Left lobe of liver (tissue), 2 donors: Measurements from ENCODE around the gene AMELY. TPM values are rescaled to one million over a fixed set of nuclear protein-coding genes. Genes with fewer than 3 reads are reported as not detected.
"Not testable (repeated sequence)": the region's sequence is repeated elsewhere in the genome, so short reads cannot be mapped to it uniquely, and the experiment has no call there.

Experiments used
- ATAC-seq: fragments of 200-7000 bp; cut with Tn5 transposase; one replicate; pipeline ENCODE4 v1.9.1; 2020; ENCODE audit warnings: mild to moderate bottlenecking, moderate library complexity
- DNase-seq: peaks from one replicate; pipeline ENCODE4 v3.0.0-alpha.2; 2020; ENCODE audit warnings: low spot score
- total RNA-seq: library from RNA; stranded (reverse); gene quantifications from one replicate; pipeline ENCODE4 v1.2.1, GENCODE V29; 2021
- donor health status: DM: no; HTN: no; CAD: no; lungs with moderate emphysema.
- donor health status: DM: no; HTN: yes; CAD: no.

Gene AMELY, protein sequence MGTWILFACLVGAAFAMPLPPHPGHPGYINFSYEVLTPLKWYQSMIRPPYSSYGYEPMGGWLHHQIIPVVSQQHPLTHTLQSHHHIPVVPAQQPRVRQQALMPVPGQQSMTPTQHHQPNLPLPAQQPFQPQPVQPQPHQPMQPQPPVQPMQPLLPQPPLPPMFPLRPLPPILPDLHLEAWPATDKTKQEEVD
- not detected for total RNA-seq

DNA sequence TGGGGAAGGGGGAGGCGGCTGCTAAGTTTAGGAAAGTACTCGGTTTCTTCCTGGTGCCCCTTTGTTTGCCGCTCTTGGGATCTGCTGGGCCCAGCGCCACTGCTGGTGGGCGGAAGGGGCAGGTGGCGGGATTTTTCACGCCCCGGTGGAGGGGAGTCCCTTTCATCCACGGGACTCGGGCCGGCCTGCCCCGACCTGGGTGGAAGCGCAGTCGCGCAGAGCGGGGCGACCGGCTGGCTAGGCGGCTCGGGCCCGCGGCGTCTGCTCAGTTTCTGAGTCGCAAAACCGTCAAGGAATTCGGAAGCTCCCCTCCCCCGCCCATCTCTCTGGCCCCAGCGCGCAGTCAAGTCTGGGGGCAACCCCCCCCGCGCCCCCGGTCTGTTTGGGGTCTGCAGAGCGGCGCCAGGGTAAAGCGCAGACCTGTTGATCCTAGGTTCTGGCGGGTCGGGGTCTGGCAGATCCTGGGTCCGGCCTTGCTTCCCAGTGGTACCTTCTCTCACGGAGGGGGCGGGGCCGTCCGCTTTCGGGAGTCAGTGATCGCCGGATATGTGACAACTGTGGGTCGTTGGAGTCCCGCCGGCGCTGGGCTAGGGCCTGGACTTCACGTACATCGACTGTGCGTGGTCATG is at the start of gene AMELY:
AMELY (minus strand) TSS at position 500 of the 629 bp plus-strand sequence. CDS start 39,144 bp downstream, outside the sequence.
- DNase-seq (peak; percentile 48), ATAC-seq (peak; percentile 38)

DNA sequence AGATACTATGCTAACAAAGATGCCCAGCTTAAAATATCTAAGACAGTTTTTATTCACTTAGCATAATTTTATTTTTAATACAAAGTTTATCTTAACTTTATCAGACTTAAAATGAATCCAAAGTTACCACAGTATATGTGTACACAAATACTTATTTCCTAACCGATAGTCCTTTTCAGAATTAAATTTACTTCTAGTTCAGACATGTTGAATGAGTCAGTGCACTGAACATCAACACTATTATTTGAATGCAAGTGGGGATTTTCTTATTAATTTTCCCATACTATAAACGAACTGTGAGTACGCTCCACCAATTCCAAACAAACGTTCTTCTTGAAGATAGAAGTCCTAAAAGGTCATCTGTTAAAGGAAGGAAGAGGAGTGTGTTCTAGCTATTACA is 38.4 kb upstream of the AMELY start:
- DNase-seq (no peak), ATAC-seq (no peak)

DNA sequence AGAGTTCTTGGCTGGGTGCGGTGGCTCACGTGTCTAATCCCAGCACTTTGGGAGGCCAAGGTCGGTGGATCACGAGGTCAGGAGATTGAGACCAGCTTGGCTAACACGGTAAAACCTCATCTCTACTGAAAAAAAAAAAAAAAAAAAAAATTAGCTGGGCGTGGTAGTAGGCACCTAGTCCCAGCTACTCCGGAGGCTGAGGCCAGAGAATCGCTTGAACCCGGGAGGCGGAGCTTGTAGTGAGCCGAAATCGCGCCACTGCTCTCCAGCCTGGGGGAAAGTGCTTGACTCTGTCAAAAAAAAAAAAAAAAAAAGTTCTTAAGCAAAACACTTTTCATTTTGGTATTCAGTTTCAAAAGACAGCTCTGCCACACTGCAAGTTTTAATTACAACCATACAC is 36.8 kb upstream of the AMELY start:
- peak; percentile 46 for DNase-seq
- ATAC-seq: peak; percentile 74

DNA sequence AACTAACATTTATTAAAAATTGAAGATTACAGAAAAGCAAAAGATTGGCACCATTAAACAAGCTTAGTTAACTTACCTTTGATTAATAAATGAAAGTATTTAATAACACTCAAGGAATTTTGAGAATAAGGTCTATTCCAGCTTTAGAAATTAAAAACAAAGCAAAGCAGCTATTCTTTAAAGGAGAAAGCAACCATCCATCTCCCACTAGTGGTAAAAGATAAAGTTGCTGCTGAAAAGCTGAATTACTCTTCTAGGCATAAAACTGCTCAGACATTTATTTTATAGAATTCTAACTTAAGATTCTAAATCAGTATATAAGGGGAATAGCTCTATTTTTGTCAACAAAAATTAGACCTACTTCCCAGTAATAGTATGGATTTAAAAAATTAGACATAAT is 36.1 kb upstream of the AMELY start:
- peak; percentile 57 for ATAC-seq
- DNase-seq: no peak

DNA sequence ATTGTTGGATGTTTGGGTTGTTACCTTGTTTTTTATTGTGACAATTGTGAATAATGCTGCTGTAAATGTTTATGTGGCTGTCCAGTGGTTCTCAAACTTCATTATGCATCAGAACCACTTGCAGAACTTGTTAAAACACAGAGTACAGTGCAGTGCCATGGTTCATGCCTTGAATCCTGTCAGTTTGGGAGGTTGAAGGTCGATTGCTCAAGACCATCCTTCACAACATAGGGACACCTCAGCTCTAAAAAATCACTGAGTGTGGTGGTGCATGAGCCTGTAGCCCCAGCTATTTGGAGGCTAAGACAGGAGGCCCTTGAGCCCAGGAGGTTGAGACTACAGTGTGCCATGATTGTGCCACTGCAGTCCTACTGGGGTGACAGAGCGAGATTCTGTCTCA is 23.9 kb upstream of the AMELY start:
- DNase-seq (no peak), ATAC-seq (peak; percentile 63)

DNA sequence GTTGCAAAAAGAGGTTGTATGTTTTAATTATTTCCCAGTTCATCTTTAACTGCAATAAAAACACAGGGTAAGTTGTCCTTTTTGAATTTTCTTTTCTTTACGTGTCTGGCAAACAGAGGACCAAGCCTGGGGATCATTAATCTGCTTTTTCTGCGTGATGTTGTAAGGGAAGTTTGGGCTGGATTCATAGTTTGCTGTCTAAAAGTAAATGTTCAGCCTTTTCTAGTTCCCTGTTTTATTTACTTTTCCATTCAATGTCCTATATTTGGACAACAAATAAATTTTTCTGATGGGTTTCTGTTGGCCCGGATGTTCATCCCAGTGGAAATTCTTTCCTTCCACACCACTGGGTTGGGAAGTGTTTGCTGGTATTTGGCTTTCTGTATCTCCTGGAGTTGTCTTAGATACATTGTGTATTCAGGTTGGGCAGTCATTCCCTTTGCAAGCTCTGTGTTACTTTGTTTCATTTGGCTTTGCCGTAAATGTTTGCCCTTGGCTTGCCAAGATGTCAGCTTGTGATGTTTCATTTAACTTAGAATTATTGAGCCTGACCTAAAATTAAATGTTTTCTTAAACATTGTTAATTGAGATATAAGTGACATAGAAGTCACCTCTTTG is 20.3 kb upstream of the AMELY start:
- ATAC-seq: peak; percentile 54
- no peak for DNase-seq

DNA sequence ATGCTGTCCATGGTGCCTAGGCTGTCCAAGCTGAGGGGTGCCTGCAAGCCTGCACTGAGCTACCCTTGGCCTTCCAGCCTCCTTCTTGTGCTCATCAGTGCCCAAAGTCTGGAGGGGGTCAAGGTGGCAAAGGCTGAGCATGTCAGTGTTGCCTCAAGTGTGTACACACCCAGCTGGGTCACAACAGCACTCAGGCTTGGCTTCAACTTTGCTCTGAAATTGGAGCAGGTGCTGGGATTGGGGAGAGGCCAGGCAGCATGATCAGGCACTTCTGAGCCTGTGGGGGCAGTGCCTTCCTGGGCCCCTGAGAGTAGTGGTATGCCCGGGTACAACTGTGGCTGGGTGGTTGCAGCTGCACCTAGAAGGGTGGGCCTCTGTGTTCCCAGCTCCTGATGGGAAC is 17.7 kb upstream of the AMELY start:
- DNase-seq: peak; percentile 53
- ATAC-seq: peak; percentile 72

DNA sequence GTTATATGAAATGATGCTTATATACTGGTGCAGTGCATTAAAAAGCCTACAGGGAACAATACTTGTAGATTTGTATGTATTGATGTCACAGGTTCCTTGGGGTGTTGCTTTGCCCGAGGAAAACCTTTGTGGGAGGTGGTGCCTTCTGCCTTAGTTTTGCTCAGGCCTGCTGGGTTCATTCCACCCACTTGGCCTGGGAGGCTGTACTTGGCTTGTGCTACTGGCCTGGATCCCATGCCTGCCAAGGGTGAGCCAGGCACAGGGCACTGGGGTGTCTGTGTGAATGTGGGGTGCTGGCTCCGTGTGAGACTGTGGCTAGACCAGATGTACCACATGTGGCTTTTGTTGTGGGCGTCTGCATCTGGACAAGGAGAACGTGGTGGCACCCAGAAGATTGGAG is 16.7 kb upstream of the AMELY start:
- DNase-seq (peak; percentile 62), ATAC-seq (peak; percentile 77)

DNA sequence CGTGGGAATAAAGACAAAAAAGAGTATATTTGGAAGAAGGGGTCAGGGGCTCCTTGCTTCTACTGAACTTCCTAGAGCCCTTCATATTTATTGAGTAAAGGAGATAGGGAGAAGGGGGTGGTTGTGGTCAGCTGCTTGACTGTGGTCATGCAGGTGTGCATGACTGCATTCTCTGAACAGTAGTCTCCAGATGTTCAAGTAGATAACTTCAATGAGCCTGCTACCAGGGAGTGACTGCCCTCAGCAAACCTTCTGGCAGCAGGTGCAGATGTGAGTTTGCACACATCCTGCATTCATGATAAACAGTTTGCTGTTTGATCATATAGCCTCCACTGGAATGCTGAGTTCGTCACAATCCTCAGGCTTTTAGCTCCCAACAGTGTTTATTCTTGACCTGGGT is 9.5 kb upstream of the AMELY start:
- DNase-seq (no peak), ATAC-seq (no peak)

DNA sequence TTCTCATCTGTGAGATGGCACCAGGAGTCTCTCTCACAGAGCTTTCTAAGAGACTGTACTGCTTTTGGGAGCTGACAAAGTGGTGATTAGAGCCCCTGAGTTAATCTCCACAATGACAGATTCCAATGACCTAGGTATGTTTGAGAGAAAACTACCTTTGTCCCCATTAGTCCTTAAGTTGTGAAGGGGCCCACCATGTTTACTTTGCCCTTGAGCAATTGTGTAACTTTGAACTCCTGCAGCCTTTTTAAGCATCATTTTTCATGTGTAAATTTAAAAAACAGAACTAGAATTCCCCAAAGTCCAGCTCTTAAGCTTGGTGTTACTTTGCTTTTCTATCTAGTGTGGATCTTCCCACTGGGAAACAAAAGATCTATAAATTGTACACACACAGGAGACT is 1.8 kb upstream of the AMELY start:
- DNase-seq: no peak
- no peak for ATAC-seq

DNA sequence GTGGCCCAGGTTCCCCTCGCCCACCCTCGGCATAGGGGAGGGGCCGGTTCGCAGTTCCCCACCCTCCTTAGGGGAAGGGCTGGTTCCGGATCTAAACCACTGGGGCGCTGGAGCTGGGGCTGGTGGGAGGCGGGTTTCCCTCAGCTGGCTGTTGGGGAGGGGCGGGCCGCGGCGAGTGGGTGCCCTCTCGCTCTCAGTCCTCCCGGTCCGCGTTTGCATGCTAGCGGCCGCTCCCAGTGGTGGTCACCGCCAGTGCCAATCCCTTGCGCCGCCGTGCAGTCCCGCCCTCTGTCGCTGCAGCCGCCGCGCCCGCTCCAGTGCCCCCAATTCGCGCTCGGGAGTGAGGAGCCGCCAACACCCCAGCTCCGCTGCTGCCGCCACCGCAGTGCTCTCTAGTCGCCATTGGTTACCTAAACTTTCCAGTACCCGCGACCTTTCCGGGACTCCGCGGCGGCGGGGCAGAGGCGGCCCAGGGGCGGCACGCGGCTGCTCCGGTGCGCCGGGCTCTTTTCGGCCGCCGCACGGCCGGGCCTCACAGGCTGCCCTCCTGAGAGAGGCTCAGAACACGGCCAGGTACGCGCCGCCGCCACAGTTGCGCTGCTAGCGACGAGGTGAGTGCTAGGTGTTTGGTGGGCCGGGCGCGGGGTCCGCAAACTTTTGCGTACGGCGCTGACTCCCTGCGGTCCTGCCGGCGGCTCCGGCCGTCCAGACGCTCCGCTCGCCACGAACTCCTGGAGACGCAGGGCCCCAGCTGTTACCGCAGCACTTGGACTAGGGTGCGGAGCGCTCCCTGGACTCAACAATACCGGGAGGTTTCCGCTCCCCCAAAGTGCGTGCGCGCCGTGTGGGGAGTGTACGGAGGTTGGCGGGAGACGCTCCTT is 940 bp downstream of the AMELY start, which contains the start of gene TBL1Y:
TBL1Y (plus strand) TSS at position 326 of the 881 bp plus-strand sequence. CDS start 114,388 bp downstream, outside the sequence.
- DNase-seq (peak; percentile 82), ATAC-seq (peak; percentile 87)

DNA sequence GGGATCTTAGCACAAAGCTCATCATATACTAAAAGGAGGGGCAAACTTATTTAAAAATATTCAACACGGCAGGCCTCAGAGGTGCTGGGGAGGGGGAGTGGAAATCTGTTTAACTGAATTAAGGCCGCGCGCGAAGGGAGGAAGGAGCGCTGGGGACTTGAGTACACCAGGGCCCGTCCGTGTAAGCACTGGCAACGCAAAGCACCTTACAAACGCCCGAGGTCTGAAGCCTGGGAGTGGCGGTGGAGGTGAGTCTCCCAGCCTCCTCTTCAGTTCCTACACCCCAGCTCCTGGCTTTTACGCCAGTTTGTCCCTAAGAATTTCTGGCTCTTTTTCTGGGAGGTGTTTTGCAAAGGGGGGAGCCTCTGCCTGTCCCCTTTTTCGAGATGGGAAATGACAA is 1.7 kb downstream of the AMELY start:
- DNase-seq: no peak
- ATAC-seq: peak; percentile 40

DNA sequence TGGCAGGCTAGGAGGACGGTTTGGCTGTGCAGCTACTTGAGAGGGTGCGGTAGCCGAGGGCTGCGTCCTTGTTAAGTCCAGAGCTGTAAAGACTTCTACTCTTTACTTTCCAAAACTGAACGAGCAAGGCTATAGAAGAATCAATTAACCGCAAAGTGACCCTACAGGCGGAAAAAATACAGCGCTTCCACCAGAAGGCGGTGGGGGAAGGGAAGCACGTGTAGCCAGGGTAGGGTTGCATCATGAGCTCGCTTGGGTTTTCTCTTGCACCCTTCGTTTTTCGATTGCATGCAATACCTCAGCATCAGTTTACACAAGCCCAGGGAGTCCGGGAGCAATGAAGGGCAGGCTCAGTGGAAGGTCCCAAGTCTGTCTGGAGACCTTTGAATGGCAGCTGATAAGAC is 2.4 kb downstream of the AMELY start:
- peak; percentile 77 for DNase-seq

DNA sequence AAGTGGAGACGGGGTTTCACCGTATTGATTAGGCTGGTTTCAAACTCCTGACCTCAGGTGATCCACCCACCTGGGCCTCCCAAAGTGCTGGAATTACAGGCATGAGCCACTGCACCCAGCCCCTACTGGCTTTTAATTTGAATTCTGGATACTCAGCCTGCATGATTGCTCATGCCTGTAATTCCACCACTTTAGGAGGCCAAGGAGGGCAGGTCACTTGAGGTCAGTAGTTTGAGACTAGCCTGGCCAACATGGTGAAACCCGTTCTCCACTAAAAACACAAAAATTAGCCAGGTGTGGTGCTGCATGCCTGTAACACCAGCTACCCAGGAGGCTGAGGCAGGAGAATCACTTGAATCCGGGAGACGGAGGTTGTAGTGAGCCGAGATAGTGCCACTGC is 3.5 kb downstream of the AMELY start:
- not testable (repeated sequence) for ATAC-seq

More for the DNA sequence above, 2.4 kb downstream of the AMELY start:
- peak; percentile 53 for ATAC-seq

DNA sequence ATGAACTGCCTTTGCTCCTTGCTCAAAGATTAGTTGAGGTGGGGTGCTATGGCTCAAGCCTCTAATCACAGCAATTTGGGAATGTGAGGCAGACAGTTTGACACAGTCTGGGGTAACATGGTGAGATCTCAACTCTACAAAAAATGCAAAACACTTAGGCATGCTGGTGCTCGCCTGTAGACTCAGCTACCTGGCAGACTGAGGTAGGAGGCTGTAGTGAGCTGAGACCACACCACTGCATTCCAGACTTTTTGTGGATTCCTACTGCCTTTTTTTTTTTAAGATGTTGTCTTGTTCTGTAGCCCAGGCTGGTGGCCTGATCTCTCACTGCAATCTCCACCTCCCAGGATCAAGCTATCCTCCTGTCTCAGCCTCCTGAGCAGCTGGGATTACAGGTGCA is 4.0 kb downstream of the AMELY start:
- DNase-seq (no peak), ATAC-seq (no peak)

More for the DNA sequence above, 3.5 kb downstream of the AMELY start:
- DNase-seq: not testable (repeated sequence)

DNA sequence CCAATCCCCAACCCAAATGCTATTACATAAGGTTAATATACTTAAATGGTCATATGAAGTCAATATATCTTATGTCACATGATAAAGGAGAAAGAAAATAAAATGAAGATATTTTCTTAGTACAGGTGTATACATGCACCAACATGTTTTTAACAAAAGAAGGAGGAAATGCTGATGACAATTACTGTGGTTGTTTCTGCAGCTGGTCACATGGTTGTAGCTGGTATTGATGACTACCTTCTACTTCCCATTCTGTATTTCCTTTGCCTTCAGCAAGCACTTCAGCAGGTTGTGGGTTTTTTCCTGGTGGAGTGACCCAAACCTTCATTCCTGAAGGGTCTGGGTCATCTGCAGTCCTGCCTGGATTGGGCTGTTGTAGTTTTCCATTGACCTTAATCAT is 9.4 kb downstream of the AMELY start:
- not testable (repeated sequence) for DNase-seq, ATAC-seq

DNA sequence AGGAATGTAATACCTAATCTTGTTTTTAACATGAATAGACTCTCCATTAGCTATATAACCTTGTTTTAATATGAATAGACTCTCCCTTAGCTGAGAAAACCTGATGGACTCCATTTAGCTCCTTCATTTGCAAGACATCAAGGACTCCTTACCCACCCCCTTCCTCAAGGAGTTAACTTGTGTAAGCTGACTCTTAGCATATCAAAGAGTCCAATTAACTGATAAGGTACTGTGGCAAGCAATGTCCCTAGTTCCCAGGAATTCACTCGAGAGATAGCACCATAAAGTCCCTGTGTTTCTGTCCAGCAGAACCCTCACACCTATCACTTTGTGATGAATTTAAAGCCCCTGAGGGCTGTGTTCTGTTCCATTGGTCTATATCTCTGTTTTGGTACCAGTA is 16.3 kb downstream of the AMELY start:
- ATAC-seq (no peak), DNase-seq (no peak)

DNA sequence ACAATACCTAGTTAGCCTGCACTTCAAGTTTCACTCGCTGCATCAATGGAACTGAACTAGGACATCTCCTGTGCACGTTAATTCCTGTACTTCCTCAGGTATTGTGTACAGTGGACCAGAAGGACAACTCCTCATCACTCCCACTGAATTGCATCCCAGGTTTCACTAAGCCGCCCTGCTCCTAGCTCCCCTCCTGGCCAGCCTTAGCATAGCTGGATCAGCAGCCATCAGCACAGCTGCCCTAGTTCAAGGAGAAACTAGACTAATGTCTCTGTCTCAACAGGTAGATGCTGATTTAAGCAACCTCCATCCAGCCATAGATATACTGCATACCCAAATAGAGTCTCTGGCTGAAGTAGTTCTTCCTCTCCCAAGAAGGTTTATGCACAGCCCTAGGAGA is 17.1 kb downstream of the AMELY start:
- ATAC-seq (no peak), DNase-seq (no peak)

DNA sequence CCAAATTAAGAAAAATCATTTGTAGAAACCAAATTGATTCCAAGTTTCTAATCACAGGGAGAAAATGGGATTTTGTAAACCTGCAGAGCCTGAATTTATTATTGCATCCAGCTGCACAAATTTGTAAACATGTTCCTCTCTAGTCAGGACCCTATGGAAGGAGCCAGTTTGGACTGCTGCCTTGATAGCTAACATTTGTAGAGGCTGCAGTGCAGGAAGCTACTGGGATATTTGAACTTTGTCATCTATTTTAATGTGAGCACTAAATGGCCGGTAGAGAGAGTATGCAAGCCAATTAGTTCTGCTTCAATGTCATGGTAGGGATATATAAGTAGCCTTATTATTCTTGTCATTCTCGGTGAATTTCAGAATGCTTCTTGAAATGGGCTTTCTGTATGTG is 62.2 kb downstream of the AMELY start:
- DNase-seq (no peak), ATAC-seq (peak; percentile 92)

DNA sequence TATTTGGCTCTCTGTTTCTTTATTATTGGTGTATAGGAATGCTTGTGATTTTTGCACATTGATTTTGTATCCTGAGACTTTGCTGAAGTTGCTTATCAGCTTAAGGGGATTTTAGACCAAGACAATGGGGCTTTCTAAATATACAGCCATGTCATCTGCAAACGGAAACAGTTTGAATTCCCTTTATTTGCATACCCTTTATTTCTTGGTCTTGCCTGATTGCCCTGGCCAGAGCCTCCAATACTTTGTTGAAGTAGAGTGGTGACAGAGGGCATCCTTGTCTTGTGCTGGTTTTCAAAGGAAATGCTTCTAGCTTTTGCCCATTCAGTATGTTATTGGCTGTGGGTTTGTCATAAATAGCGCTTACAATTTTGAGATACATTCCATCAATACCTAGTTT is 68.9 kb downstream of the AMELY start:
- DNase-seq, ATAC-seq: not testable (repeated sequence)
